GM20000 (cell line): ENCODE measurements around the gene NEUROG1.

Experiments
- DNase-seq: peaks from one replicate; pipeline ENCODE4 v3.0.0; 2012; ENCODE audit warnings: low spot score
- TF ChIP-seq, protein P1 (sequence below): IDR thresholded peaks from 2 replicates; pipeline ENCODE4 v1.5.1; 2012; ENCODE audit warnings: mild to moderate bottlenecking, control low read depth; ENCODE audit errors: extremely low read depth, missing control alignments

The NEUROG1 gene

DNA sequence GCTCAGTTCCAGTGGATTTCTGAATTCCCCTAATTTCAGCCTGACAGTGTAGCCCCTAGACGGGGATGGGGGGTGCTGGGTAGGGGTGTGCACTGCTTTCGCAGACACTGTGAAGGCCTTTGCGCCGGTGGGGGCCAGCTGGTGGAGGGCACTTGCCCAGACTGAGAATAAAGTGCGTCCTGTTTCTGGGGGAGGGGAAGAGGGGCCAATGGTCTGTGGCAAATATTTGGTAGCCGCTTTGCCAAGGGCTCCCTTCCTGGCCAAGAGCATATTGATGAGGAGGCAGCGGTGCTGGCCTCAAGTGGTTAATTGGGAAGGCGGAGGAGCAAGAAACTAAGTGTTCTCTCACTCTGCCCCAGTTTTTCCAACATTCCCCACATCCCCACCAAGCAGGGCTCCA lies 41.7 kb upstream of the NEUROG1 start:
- no peak for DNase-seq
- TF ChIP-seq, protein P1, sequence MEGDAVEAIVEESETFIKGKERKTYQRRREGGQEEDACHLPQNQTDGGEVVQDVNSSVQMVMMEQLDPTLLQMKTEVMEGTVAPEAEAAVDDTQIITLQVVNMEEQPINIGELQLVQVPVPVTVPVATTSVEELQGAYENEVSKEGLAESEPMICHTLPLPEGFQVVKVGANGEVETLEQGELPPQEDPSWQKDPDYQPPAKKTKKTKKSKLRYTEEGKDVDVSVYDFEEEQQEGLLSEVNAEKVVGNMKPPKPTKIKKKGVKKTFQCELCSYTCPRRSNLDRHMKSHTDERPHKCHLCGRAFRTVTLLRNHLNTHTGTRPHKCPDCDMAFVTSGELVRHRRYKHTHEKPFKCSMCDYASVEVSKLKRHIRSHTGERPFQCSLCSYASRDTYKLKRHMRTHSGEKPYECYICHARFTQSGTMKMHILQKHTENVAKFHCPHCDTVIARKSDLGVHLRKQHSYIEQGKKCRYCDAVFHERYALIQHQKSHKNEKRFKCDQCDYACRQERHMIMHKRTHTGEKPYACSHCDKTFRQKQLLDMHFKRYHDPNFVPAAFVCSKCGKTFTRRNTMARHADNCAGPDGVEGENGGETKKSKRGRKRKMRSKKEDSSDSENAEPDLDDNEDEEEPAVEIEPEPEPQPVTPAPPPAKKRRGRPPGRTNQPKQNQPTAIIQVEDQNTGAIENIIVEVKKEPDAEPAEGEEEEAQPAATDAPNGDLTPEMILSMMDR, result no peak

GRCh38 chr5:135576075-135576599 lies 40.4 kb upstream of the NEUROG1 start:
- no peak for DNase-seq

DNA sequence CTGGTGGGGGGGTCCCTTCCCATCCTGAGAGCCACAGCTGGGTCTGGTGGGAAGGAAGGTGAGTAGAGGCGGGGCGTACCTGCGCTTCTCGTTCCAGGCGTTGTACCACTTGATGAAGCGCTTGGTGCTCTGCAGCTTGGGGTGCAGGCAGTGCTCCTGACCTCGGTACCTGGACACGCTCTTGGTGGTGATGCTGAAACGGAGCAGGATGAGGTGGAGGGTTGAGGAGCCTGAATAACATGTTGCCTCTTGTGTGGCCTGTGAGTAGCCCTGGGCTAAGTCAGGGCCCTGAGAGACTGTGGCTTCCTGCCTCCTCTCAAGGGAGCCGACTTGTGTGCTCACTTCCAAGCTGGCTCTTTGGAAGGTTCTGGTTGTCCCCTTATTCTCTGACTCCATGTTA lies 38.7 kb upstream of the NEUROG1 start:
- TF ChIP-seq, protein P1, result no peak
- no peak for DNase-seq

More at GRCh38 chr5:135576075-135576599, 40.4 kb upstream of the NEUROG1 start:
- TF ChIP-seq, protein P1, result no peak

- no peak for DNase-seq
- TF ChIP-seq, protein P1, result no peak
Observed at GRCh38 chr5:135571902-135572301, 36.1 kb upstream of the NEUROG1 start.

DNA sequence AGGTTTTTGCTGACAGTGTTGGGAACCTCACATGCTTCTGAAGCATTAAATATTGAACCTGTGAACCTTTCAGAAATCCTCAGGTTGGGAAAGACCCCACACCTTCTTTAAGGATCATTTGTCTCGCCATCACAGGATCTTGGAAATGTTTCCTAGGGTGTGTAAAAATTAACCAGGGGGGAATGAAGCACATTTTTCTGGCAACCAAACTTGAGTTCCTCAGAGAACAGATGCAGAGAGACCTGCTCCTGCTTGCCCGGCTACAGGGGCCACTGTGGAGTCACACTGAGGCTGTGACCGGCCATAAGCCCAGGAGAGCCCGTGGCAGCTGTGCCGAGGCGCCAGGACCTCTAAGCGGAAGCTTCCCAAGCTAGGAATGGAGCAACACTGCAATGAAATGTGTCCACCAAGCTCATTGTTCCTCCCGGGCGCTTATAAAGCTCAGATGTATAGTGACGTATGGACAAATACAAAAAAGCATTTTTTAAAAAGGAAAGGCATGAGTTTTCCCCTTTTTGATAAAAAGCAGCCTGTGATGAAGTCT lies 35.4 kb upstream of the NEUROG1 start:
- TF ChIP-seq, protein P1, result no peak
- DNase-seq, result no peak

DNA sequence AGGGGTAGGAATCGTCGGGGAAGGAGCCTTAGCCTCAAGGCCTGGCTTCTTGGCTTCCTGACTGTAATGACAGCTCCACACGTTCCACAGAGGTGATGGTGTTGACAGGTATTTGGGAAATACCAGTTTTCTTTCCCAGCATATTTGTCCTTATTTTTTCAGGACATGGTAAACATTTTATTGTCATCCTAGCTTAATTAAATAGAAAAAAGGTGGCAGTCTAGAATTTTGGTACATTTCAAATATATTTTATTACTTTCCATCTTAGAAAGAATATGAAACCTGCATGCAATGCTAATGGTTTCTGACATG lies 34.6 kb upstream of the NEUROG1 start:
- TF ChIP-seq, protein P1, result no peak
- no peak for DNase-seq

- DNase-seq, result no peak
- TF ChIP-seq, protein P1, result peak; percentile 16
Observed at GRCh38 chr5:135569755-135570452, 34.1 kb upstream of the NEUROG1 start.
